HCT116 (cell line): ENCODE results near the gene VSTM2L. TPM values are rescaled to one million over a fixed set of nuclear protein-coding genes. Genes with fewer than 3 reads are reported as not detected.

ENCODE experiments used
- ATAC-seq: fragments of 200-7000 bp; cut with Tn5 transposase; 2 replicates; pipeline ENCODE4 v1.9.1; 2020; ENCODE audit warnings: mild to moderate bottlenecking, moderate library complexity
- BruUV-seq: library from RNA; stranded (reverse); fragments of 400-500 nt; replicated peaks from 2 replicates; lab custom pipeline; 2021; lab: Mats Ljungman, UMichigan
- CTCF ChIA-PET: fragments of 300-600 bp; sonication (Branson Sonifier 250); formaldehyde crosslinking; loops from one replicate; lab custom pipeline; 2021; ENCODE audit warnings: antibody characterized with exemption; lab: Charles Lee
- POLR2A ChIA-PET: fragments of 300-600, 350-600 bp; sonication (Branson Sonifier 250); formaldehyde crosslinking; loops from one replicate; lab custom pipeline; 2021; ENCODE audit warnings: antibody characterized with exemption; lab: Charles Lee
- RAD21 ChIA-PET, 2 experiments: fragments of 300-600 bp; sonication (Branson Sonifier 250); formaldehyde crosslinking; loops; one replicate each; lab custom pipeline; 2023; ENCODE audit warnings: low total read pairs in 2 of 2; ENCODE audit not compliant: uncharacterized antibody in 2 of 2, unreplicated experiment in 2 of 2, low non-redundant PET in 1 of 2; lab: Charles Lee
- DNase-seq: peaks from one replicate; pipeline ENCODE4 v3.0.0-alpha.2; 2010; ENCODE audit warnings: low read depth, low spot score
- H2AFZ ChIP-seq: fragments of 200-600 bp; shearing (Covaris generic), sonication (generic); 2 replicates; pipeline ENCODE4 v1.6.1; 2017; ENCODE audit warnings: low read depth, mixed run types, mixed read lengths, antibody characterized with exemption, low read length; ENCODE audit not compliant: poor library complexity, severe bottlenecking
- H3K27ac ChIP-seq: 2 replicates; pipeline ENCODE4 v1.5.1; 2012; ENCODE audit warnings: low read depth, low read length
- H3K27me3 ChIP-seq: fragments of 200-600 bp; sonication (generic); 2 replicates; pipeline ENCODE4 v1.6.1; 2016; ENCODE audit warnings: mixed run types, low read length, mixed read lengths; ENCODE audit not compliant: insufficient read depth
- H3K36me3 ChIP-seq, 2 experiments: fragments of 200-500 bp in 1 of 2; fragments of 200-600 bp in 1 of 2; sonication (Bioruptor generic) in 1 of 2; sonication (generic) in 1 of 2; 2 replicates each; pipeline versions ENCODE4 v1.5.1 to v1.6.1; 2014 to 2016; ENCODE audit warnings: low read length in 2 of 2, inconsistent platforms in 1 of 2, mixed read lengths in 1 of 2, mixed run types in 1 of 2; ENCODE audit not compliant: insufficient read depth in 2 of 2, control insufficient read depth in 1 of 2
- H3K4me1 ChIP-seq, 2 experiments: fragments of 200-600 bp in 1 of 2; sonication (generic) in 1 of 2; 2 replicates each; pipeline versions ENCODE4 v1.5.1 to v1.6.1; 2012 to 2017; ENCODE audit warnings: low read length in 2 of 2, inconsistent platforms in 1 of 2, mild to moderate bottlenecking in 1 of 2, mixed read lengths in 1 of 2, mixed run types in 1 of 2, moderate library complexity in 1 of 2; ENCODE audit not compliant: insufficient read depth in 2 of 2, control insufficient read depth in 1 of 2
- H3K4me2 ChIP-seq: fragments of 200-600 bp; sonication (generic); 2 replicates; pipeline ENCODE4 v1.6.1; 2017; ENCODE audit warnings: mixed run types, low read length, mixed read lengths
- H3K4me3 ChIP-seq, 2 experiments: fragments of 200-600 bp in 1 of 2; sonication (generic) in 1 of 2; replicated peaks in 1 of 2; 2 replicates each; pipeline ENCODE4 v1.5.1; 2011 to 2016; ENCODE audit warnings: low read length in 2 of 2, control low read depth in 1 of 2, low read depth in 1 of 2, mild to moderate bottlenecking in 1 of 2, mixed read lengths in 1 of 2, mixed run types in 1 of 2
- H3K79me2 ChIP-seq: fragments of 200-600 bp; sonication (generic); 2 replicates; pipeline ENCODE4 v1.6.1; 2017; ENCODE audit warnings: mild to moderate bottlenecking, mixed run types, low read length, moderate library complexity, mixed read lengths; ENCODE audit not compliant: insufficient read depth
- H3K9ac ChIP-seq: fragments of 200-600 bp; sonication (generic); 2 replicates; pipeline ENCODE4 v1.6.1; 2016; ENCODE audit warnings: low read length, mixed read lengths
- H3K9me2 ChIP-seq: fragments of 200-600 bp; sonication (generic), shearing (Covaris generic); 2 replicates; pipeline ENCODE4 v1.6.1; 2017; ENCODE audit warnings: mixed run types, mild to moderate bottlenecking, moderate library complexity; ENCODE audit not compliant: insufficient read depth
- H3K9me3 ChIP-seq, 2 experiments: fragments of 200-500 bp in 1 of 2; fragments of 200-600 bp in 1 of 2; sonication (Bioruptor generic) in 1 of 2; sonication (generic) in 1 of 2; 2 replicates each; pipeline ENCODE4 v1.6.1; 2014 to 2017; ENCODE audit warnings: low read length in 2 of 2, mixed read lengths in 2 of 2, inconsistent platforms in 1 of 2, low read depth in 1 of 2, mild to moderate bottlenecking in 1 of 2, mixed run types in 1 of 2, moderate library complexity in 1 of 2; ENCODE audit not compliant: control insufficient read depth in 1 of 2, insufficient read depth in 1 of 2
- H4K20me1 ChIP-seq: fragments of 200-600 bp; sonication (generic), shearing (Covaris generic); 2 replicates; pipeline ENCODE4 v1.6.1; 2017; ENCODE audit warnings: mixed run types, mild to moderate bottlenecking, moderate library complexity; ENCODE audit not compliant: insufficient read depth
- EGR1 ChIP-seq: IDR thresholded peaks from 2 replicates; pipeline ENCODE4 v1.6.1; 2012; ENCODE audit warnings: low read depth
- FOSL1 ChIP-seq: IDR thresholded peaks from 2 replicates; pipeline ENCODE4 v1.6.1; 2012; ENCODE audit warnings: low read depth
- JUND ChIP-seq: IDR thresholded peaks from 2 replicates; pipeline ENCODE4 v1.6.1; 2012
- SIN3A ChIP-seq: IDR thresholded peaks from 2 replicates; pipeline ENCODE4 v1.6.1; 2012; ENCODE audit warnings: low read depth
- intact Hi-C: fragments of 100-400 bp; cut with micrococcal nuclease; formaldehyde crosslinking; loops from 2 replicates; pipeline ENCODE4 v1.10.0; 2022
- total RNA-seq: library from RNA; stranded (reverse); gene quantifications from one replicate; pipeline ENCODE4 v1.2.1, GENCODE V29; 2021; ENCODE audit not compliant: unreplicated experiment
- TF ChIP-seq, protein P1 (sequence below): IDR thresholded peaks from 2 replicates; pipeline ENCODE4 v1.6.1; 2012; ENCODE audit warnings: low read depth

VSTM2L gene
- total RNA-seq, 1 experiment from 2014 or later, result 0.69 TPM

DNA sequence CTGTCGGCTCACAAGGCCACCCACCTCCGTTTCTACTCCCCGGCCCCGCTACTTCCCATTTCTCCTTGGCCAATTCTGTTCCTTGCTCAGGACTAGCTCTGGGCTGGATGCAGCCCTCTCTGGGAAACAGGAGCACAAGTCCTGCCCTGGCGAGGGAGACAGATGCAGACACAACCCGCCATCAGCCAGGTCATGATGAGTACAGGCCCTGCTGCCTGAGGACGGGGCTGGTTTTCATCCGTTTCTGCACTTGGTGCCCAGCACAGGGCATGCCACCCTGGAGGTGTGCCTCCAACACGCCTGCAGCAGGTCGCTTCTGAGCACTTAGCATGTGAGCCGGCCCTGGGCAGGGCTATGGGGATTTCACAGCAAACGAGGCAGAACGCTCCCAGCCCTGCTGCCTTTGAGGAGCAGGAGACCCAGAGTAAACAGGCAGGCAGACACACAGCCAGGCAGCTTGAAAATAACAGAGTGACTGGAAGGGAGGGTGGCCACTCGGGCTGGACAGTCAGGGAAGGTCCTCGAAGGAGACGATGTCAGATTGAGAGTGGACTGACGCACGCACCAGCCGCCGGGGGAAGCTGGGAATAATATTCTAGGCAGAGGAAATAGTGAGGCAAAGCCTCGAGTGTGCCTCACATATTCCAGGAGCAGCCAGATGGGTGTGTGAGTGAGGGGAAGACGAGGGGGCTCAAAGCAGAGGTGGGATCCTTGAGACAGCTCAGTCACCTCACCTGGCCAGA lies 21.2 kb upstream of the VSTM2L start:
- H3K9me2 ChIP-seq, result no peaks in the 10 kb centered on the region
- no peaks in the 10 kb centered on the region for H3K27me3 ChIP-seq
- no peaks in the 10 kb centered on the region for H3K79me2 ChIP-seq
- H4K20me1 ChIP-seq, result no peaks in the 10 kb centered on the region
- no peaks in the 10 kb centered on the region for H3K9me3 ChIP-seq
- no peaks in the 10 kb centered on the region for H3K36me3 ChIP-seq
- no peak overlapping the region for H3K27ac ChIP-seq
- ChIA-PET CTCF (no interaction called here), POLR2A (no interaction called here), RAD21 (no interaction called here)
- H2AFZ ChIP-seq, result no peak overlapping the region
- no peaks in the 10 kb centered on the region for H3K4me1 ChIP-seq
- ATAC-seq (no peak), DNase-seq (no peak)
- TF ChIP-seq SIN3A (no peak), EGR1 (no peak), JUND (no peak), FOSL1 (no peak)
- TF ChIP-seq, protein P1, sequence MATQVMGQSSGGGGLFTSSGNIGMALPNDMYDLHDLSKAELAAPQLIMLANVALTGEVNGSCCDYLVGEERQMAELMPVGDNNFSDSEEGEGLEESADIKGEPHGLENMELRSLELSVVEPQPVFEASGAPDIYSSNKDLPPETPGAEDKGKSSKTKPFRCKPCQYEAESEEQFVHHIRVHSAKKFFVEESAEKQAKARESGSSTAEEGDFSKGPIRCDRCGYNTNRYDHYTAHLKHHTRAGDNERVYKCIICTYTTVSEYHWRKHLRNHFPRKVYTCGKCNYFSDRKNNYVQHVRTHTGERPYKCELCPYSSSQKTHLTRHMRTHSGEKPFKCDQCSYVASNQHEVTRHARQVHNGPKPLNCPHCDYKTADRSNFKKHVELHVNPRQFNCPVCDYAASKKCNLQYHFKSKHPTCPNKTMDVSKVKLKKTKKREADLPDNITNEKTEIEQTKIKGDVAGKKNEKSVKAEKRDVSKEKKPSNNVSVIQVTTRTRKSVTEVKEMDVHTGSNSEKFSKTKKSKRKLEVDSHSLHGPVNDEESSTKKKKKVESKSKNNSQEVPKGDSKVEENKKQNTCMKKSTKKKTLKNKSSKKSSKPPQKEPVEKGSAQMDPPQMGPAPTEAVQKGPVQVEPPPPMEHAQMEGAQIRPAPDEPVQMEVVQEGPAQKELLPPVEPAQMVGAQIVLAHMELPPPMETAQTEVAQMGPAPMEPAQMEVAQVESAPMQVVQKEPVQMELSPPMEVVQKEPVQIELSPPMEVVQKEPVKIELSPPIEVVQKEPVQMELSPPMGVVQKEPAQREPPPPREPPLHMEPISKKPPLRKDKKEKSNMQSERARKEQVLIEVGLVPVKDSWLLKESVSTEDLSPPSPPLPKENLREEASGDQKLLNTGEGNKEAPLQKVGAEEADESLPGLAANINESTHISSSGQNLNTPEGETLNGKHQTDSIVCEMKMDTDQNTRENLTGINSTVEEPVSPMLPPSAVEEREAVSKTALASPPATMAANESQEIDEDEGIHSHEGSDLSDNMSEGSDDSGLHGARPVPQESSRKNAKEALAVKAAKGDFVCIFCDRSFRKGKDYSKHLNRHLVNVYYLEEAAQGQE, result no peak
- no peak overlapping the region for H3K4me3 ChIP-seq
- no peak overlapping the region for H3K9ac ChIP-seq
- intact Hi-C loops, result no loop called here
- no peak overlapping the region for H3K4me2 ChIP-seq
- BruUV-seq, result no TSS peak
